Embryonic facial prominence (tissue), 1 donor: ENCODE data around the gene ZNF862.
"Not testable (repeated sequence)": the region's sequence is repeated elsewhere in the genome, so short reads cannot be mapped to it uniquely, and the experiment has no call there.

Experiments used
- DNase-seq: peaks from one replicate; pipeline ENCODE4 v3.0.0-alpha.2; 2016; ENCODE audit errors: extremely low spot score

Gene ZNF862

GRCh38 chr7:149880638-149881311, 42.6 kb downstream of the ZNF862 start:
- no peak for DNase-seq

- no peak for DNase-seq
Observed at GRCh38 chr7:149881328-149882247, 43.4 kb downstream of the ZNF862 start.

- DNase-seq, result no peak
Observed at GRCh38 chr7:149882248-149883047, 44.3 kb downstream of the ZNF862 start.

GRCh38 chr7:149883048-149883438, 44.9 kb downstream of the ZNF862 start:
- no peak for DNase-seq

GRCh38 chr7:149883452-149883861, 45.3 kb downstream of the ZNF862 start:
- DNase-seq, result no peak

- no peak for DNase-seq
Observed at GRCh38 chr7:149884016-149884415, 45.8 kb downstream of the ZNF862 start.

GRCh38 chr7:149884541-149884940, 46.4 kb downstream of the ZNF862 start:
- DNase-seq, result no peak

GRCh38 chr7:149885191-149886017, 47.2 kb downstream of the ZNF862 start:
- DNase-seq, result no peak

- no peak for DNase-seq
Observed at GRCh38 chr7:149886018-149886415, 47.8 kb downstream of the ZNF862 start.

GRCh38 chr7:149887311-149887710, 49.1 kb downstream of the ZNF862 start:
- DNase-seq, result no peak

GRCh38 chr7:149890715-149891114, 52.5 kb downstream of the ZNF862 start:
- not testable (repeated sequence) for DNase-seq

- DNase-seq, result not testable (repeated sequence)
Observed at GRCh38 chr7:149894957-149895356, 56.8 kb downstream of the ZNF862 start.

GRCh38 chr7:149907776-149908376, 69.7 kb downstream of the ZNF862 start:
- DNase-seq, result not testable (repeated sequence)

- not testable (repeated sequence) for DNase-seq
Observed at GRCh38 chr7:149910219-149910618, 72.0 kb downstream of the ZNF862 start.

- DNase-seq, result not testable (repeated sequence)
Observed at GRCh38 chr7:149912126-149912525, 74.0 kb downstream of the ZNF862 start.
